ENCODE data around the gene S100A16. TPM values are rescaled to one million over a fixed set of nuclear protein-coding genes. Genes with fewer than 3 reads are reported as not detected.
"Not testable (repeated sequence)": the region's sequence is repeated elsewhere in the genome, so short reads cannot be mapped to it uniquely, and the experiment has no call there.

The S100A16 gene
- total and polyA plus RNA-seq, 3 donors from 2014 or later: 126 to 171 (median 158) TPM

DNA sequence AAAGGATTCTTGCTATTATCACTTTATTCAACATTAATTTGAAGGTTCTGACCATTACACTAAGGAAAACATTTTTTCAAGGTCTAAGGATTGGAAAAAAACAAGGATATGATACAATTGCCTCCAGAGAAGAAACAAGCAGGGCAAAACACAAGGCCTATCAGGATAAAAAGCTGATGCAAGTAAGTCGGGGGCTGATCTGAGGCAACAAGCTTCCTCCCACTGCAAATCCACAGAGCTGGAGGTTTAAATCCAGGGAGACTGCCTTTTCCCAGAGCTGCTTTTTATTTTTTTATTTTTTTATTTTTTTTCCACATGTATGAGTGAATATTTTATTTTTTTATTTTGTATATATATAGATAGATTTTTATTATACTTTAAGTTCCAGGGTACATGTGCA is 27.9 kb downstream of the S100A16 start:
- Histone ChIP-seq H3K27ac (peak overlapping the region; percentile 31 to 43), H3K4me1 (peaks cover 15% of the 10 kb centered on the region), H3K27me3 (no peaks in the 10 kb centered on the region), H3K4me3 (no peak overlapping the region), H3K9me3 (no peaks in the 10 kb centered on the region), H3K36me3 (ENCODE audit: low read depth, missing control alignments) (no peaks in the 10 kb centered on the region)
- no peak for TF ChIP-seq POLR2A (IDR thresholded peaks at IDR 0.05)
- TF ChIP-seq, protein P1, sequence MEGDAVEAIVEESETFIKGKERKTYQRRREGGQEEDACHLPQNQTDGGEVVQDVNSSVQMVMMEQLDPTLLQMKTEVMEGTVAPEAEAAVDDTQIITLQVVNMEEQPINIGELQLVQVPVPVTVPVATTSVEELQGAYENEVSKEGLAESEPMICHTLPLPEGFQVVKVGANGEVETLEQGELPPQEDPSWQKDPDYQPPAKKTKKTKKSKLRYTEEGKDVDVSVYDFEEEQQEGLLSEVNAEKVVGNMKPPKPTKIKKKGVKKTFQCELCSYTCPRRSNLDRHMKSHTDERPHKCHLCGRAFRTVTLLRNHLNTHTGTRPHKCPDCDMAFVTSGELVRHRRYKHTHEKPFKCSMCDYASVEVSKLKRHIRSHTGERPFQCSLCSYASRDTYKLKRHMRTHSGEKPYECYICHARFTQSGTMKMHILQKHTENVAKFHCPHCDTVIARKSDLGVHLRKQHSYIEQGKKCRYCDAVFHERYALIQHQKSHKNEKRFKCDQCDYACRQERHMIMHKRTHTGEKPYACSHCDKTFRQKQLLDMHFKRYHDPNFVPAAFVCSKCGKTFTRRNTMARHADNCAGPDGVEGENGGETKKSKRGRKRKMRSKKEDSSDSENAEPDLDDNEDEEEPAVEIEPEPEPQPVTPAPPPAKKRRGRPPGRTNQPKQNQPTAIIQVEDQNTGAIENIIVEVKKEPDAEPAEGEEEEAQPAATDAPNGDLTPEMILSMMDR (IDR thresholded peaks at IDR 0.05): no peak
- 56 to 65% methylated on average over 1 of the region's 1 CpG for WGBS, 2 donors
- intact Hi-C loops (cut with DNase I; ENCODE audit: low total_unique reads): no loop called here
- DNase-seq: peak; percentile 56

DNA sequence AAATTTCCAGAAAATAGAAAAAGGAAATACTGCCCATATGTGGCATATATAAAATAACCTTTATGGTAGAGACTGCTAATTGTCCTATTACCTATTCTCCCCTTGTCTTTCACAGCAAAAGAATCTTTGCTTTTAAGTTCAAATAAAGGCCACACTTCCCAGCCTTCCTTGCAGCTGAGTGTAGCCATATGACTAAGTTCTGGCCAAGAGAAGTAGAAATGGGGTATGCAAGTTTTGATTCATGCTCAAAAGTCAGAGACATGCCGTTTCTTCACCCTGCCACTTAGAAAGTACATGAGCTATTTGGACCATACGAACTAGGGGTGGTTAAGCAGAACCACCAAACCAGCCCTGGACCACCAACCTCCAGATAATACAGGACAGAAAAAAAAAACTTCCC is 29.0 kb downstream of the S100A16 start:
- H3K27ac ChIP-seq: peak overlapping the region in 1 of 2 donors; percentile 43
- H3K36me3 ChIP-seq (ENCODE audit: low read depth, missing control alignments): no peaks in the 10 kb centered on the region
- intact Hi-C loops (cut with DNase I; ENCODE audit: low total_unique reads): no loop called here
- H3K4me3 ChIP-seq: no peak overlapping the region
- WGBS, 2 donors: 67 to 70% methylated on average over 2 of the region's 2 CpGs
- no peaks in the 10 kb centered on the region for H3K27me3 ChIP-seq
- H3K9me3 ChIP-seq: no peaks in the 10 kb centered on the region
- TF ChIP-seq, protein P1 (IDR thresholded peaks at IDR 0.05): no peak
- no peak for TF ChIP-seq POLR2A (IDR thresholded peaks at IDR 0.05)
- peaks cover 15% of the 10 kb centered on the region for H3K4me1 ChIP-seq
- no peak for DNase-seq

DNA sequence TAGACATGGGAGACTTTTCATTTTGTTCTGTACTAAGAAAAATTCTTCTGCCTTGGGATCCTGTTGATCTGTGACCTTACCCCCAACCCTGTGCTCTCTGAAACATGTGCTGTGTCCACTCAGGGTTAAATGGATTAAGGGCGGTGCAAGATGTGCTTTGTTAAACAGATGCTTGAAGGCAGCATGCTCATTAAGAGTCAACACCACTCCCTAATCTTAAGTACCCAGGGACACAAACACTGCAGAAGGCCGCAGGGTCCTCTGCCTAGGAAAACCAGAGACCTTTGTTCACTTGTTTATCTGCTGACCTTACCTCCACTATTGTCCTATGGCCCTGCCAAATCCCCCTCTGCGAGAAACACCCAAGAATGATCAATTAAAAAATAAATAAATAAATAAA is 29.4 kb downstream of the S100A16 start:
- DNase-seq; H3K36me3 ChIP-seq (ENCODE audit: low read depth, missing control alignments); H3K27me3 ChIP-seq; H3K4me3 ChIP-seq; intact Hi-C loops (cut with DNase I; ENCODE audit: low total_unique reads); H3K9me3 ChIP-seq; H3K27ac ChIP-seq: not testable (repeated sequence)
- H3K4me1 ChIP-seq: peaks cover 15% of the 10 kb centered on the region
- 62 to 85% methylated on average over 2 to 3 of the region's 3 CpGs for WGBS, 2 donors

DNA sequence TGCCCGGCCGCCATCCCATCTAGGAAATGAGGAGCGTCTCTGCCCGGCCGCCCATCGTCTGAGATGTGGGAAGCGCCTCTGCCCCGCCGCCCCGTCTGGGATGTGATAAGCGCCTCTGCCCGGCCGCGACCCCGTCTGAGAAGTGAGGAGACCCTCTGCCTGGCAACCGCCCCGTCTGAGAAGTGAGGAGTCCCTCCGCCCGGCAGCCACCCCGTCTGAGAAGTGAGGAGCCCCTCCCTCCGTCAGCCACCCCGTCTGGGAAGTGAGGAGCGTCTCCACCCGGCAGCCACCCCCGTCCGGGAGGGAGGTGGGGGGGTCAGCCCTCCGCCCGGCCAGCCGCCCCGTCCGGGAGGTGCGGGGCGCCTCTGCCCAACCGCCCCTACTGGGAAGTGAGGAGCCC is 30.1 kb downstream of the S100A16 start:
- Histone ChIP-seq H3K4me1 (peaks cover 15% of the 10 kb centered on the region), H3K4me3 (peak overlapping the region; percentile 29 to 41), H3K27ac (peak overlapping the region in 1 of 2 donors; percentile 41)
- H3K9me3 ChIP-seq; intact Hi-C loops (cut with DNase I; ENCODE audit: low total_unique reads); H3K27me3 ChIP-seq; H3K36me3 ChIP-seq (ENCODE audit: low read depth, missing control alignments); DNase-seq: not testable (repeated sequence)
- WGBS, 2 donors: 94% methylated on average over 20 to 27 of the region's 34 CpGs

DNA sequence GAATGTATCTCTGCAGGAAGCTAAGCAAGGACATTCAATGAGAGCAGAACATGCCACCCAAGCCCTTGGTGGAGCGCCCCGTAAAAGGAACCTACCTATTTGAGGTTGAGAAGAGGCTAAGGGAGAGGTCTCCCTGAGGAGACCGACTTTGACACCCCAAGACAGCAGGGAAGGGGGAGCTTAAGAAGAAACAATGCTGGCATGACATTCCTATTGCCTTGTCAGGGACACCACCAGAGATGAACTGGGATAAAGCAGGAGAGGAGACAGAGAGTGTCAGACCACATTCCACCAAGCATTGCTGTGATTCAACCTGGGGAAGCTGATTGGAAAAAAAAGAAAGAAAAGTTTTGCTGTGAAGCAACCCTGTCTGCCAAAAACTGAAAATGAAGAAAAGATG is 34.0 kb downstream of the S100A16 start:
- TF ChIP-seq, protein P1 (IDR thresholded peaks at IDR 0.05): no peak
- TF ChIP-seq POLR2A (IDR thresholded peaks at IDR 0.05): no peak
- WGBS, 2 donors: 79 to 87% methylated on average over 3 of the region's 3 CpGs

DNA sequence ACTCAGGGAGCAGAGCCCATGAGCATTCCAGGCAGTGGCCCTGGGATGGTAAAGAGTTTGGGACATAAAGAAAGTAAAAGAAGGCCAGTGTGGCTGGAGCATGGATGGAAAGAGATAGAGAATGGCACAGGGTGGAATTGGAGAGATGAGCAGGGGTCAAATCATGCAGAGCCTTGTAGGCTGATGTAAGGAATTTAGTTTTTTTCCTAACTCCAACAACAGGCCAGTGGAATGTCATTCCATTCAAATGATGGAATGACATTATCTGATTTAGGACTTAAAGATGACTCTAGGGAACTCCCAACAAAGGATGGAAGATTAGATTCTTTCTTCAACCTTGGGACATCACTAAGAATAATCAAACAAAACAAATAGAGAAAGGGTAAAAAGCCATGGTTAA is 34.4 kb downstream of the S100A16 start:
- Histone ChIP-seq H3K9me3 (no peaks in the 10 kb centered on the region), H3K27ac (no peak overlapping the region), H3K4me3 (no peak overlapping the region), H3K4me1 (no peaks in the 10 kb centered on the region), H3K27me3 (no peaks in the 10 kb centered on the region), H3K36me3 (ENCODE audit: low read depth, missing control alignments) (no peaks in the 10 kb centered on the region)
- intact Hi-C loops (cut with DNase I; ENCODE audit: low total_unique reads): no loop called here
- no peak for TF ChIP-seq POLR2A (IDR thresholded peaks at IDR 0.05)
- TF ChIP-seq, protein P1 (IDR thresholded peaks at IDR 0.05): no peak
- DNase-seq: no peak

More for the DNA sequence above, 34.0 kb downstream of the S100A16 start:
- H3K36me3 ChIP-seq (ENCODE audit: low read depth, missing control alignments): no peaks in the 10 kb centered on the region
- intact Hi-C loops (cut with DNase I; ENCODE audit: low total_unique reads): no loop called here
- H3K27ac ChIP-seq: no peak overlapping the region
- H3K4me3 ChIP-seq: no peak overlapping the region
- H3K27me3 ChIP-seq: no peaks in the 10 kb centered on the region
- no peaks in the 10 kb centered on the region for H3K4me1 ChIP-seq
- H3K9me3 ChIP-seq: no peaks in the 10 kb centered on the region
- DNase-seq: no peak
